K562 (cell line): Measurements from ENCODE around the gene HGFAC. TPM values are rescaled to one million over a fixed set of nuclear protein-coding genes. Genes with fewer than 3 reads are reported as not detected.

Source experiments
- ATAC-seq: fragments of 200-7000 bp; cut with Tn5 transposase; 3 replicates; pipeline ENCODE4 v1.9.1; 2020; ENCODE audit warnings: moderate library complexity
- BruUV-seq: library from RNA; stranded (reverse); fragments of 400-500 nt; replicated peaks from 2 replicates; lab custom pipeline; 2021; lab: Mats Ljungman, UMichigan
- CTCF ChIA-PET: fragments of 300-600 bp; formaldehyde crosslinking; extraction: SDS; loops from one replicate; lab custom pipeline; 2021; ENCODE audit warnings: low intra/inter-chr PET ratio; lab: Yijun Ruan, JAX
- POLR2A ChIA-PET: fragments of 300-600, 350-650 bp; sonication (Branson Sonifier 250); formaldehyde crosslinking; extraction: SDS; loops from one replicate; lab custom pipeline; 2021; ENCODE audit warnings: antibody characterized with exemption, inconsistent platforms; lab: Yijun Ruan, JAX
- DNase-seq, 4 experiments: peaks; one replicate each; pipeline versions ENCODE4 v3.0.0 to v3.0.0-alpha.2; 2011 to 2018; ENCODE audit warnings: low spot score in 3 of 4, mixed read lengths in 3 of 4; ENCODE audit errors: extremely low read depth in 1 of 4
- FAIRE-seq: peaks from 2 replicates; lab custom pipeline; 2011; peaks lifted over from hg19 to GRCh38; lab: Jason Lieb, UNC
- H2AFZ ChIP-seq: 2 replicates; pipeline ENCODE4 v1.6.0; 2011; ENCODE audit warnings: low read depth, low read length, control low read depth, inconsistent platforms
- H3K27ac ChIP-seq: fragments of 200-600 bp; 3 replicates; pipeline ENCODE4 v1.8.0; 2011; ENCODE audit warnings: low read depth, mild to moderate bottlenecking, control low read depth, inconsistent platforms, low read length, moderate library complexity, mixed read lengths; ENCODE audit errors: extremely low read depth
- H3K27me3 ChIP-seq, 2 experiments: fragments of 300-600 bp in 1 of 2; 2 replicates in 1 of 2; 3 replicates in 1 of 2; pipeline versions ENCODE4 v1.6.0 to v1.8.0; 2011; ENCODE audit warnings: inconsistent platforms in 2 of 2, low read length in 2 of 2, mild to moderate bottlenecking in 1 of 2, mixed read lengths in 1 of 2, moderate library complexity in 1 of 2; ENCODE audit not compliant: control insufficient read depth in 2 of 2, insufficient read depth in 2 of 2
- H3K36me3 ChIP-seq: fragments of 300-600 bp; 3 replicates; pipeline ENCODE4 v1.8.0; 2011; ENCODE audit warnings: mild to moderate bottlenecking, low read length, inconsistent platforms; ENCODE audit not compliant: control insufficient read depth, insufficient read depth
- H3K4me1 ChIP-seq, 2 experiments: fragments of 200-600 bp in 1 of 2; replicated peaks in 1 of 2; 2 replicates in 1 of 2; 3 replicates in 1 of 2; pipeline versions ENCODE4 v1.5.1 to v1.8.0; 2011; ENCODE audit warnings: inconsistent platforms in 2 of 2, low read length in 2 of 2, mild to moderate bottlenecking in 1 of 2, mixed read lengths in 1 of 2, moderate library complexity in 1 of 2; ENCODE audit not compliant: control insufficient read depth in 2 of 2, insufficient read depth in 2 of 2
- H3K4me2 ChIP-seq: 2 replicates; pipeline ENCODE4 v1.6.1; 2011; ENCODE audit warnings: low read length, control low read depth, inconsistent platforms, mixed read lengths; ENCODE audit not compliant: insufficient read depth
- H3K4me3 ChIP-seq: fragments of 200-600 bp; sonication (generic), shearing (Covaris generic); 2 replicates; pipeline ENCODE4 v1.5.1; 2016; ENCODE audit warnings: control low read depth, inconsistent platforms
- H3K79me2 ChIP-seq: fragments of 200-600 bp; 3 replicates; pipeline ENCODE4 v1.8.0; 2011; ENCODE audit warnings: low read length, inconsistent platforms; ENCODE audit not compliant: control insufficient read depth, insufficient read depth
- H3K9ac ChIP-seq, 2 experiments: 2 replicates each; pipeline versions ENCODE4 v1.6.0 to v1.6.1; 2011; ENCODE audit warnings: low read depth in 2 of 2, low read length in 2 of 2, control low read depth in 1 of 2, inconsistent platforms in 1 of 2, mild to moderate bottlenecking in 1 of 2, mixed read lengths in 1 of 2; ENCODE audit not compliant: insufficient read depth in 1 of 2
- H3K9me1 ChIP-seq: one replicate; pipeline ENCODE4 v1.6.0; 2011; ENCODE audit warnings: inconsistent platforms, mild to moderate bottlenecking, low read length, moderate library complexity; ENCODE audit not compliant: control insufficient read depth, insufficient read depth
- H3K9me3 ChIP-seq: replicated peaks from 2 replicates; pipeline ENCODE4 v1.5.1; 2011; ENCODE audit warnings: low read depth, low read length, inconsistent platforms; ENCODE audit not compliant: control insufficient read depth, insufficient read depth
- H4K20me1 ChIP-seq: replicated peaks from 2 replicates; pipeline ENCODE4 v1.6.1; 2011; ENCODE audit warnings: low read length, inconsistent platforms, mixed read lengths; ENCODE audit not compliant: control insufficient read depth, insufficient read depth
- CXXC5 ChIP-seq: fragments of 250-450 bp; sonication (Bioruptor Pico); IDR thresholded peaks from 2 replicates; pipeline ENCODE4 v1.8.0; 2022; ENCODE audit warnings: inconsistent platforms, mild to moderate bottlenecking, moderate library complexity
- MCM3 ChIP-seq: fragments of 450-650 bp; IDR thresholded peaks from 2 replicates; pipeline ENCODE4 v1.6.1; 2016
- NBN ChIP-seq: fragments of 450-650 bp; IDR thresholded peaks from 2 replicates; pipeline ENCODE4 v1.6.1; 2016; ENCODE audit warnings: low read depth, mild to moderate bottlenecking
- NFE2L1 ChIP-seq: fragments of 450-650 bp; IDR thresholded peaks from 2 replicates; pipeline ENCODE4 v1.6.1; 2016; ENCODE audit warnings: missing genetic modification characterization, low read depth, mild to moderate bottlenecking, missing compliant biosample characterization, moderate library complexity, borderline replicate concordance
- SIRT6 ChIP-seq: IDR thresholded peaks from one replicate; pipeline ENCODE4 v1.6.1; 2012; ENCODE audit warnings: low read depth, mild to moderate bottlenecking, control low read depth, inconsistent platforms, low read length, moderate library complexity
- SRF ChIP-seq, 2 experiments: fragments of 250-450, 450-650 bp in 1 of 2; sonication (Bioruptor Pico) in 1 of 2; sonication (generic) in 1 of 2; formaldehyde crosslinking; IDR thresholded peaks; 2 replicates each; pipeline versions ENCODE4 v1.5.0 to v1.5.1; 2020 to 2022; ENCODE audit warnings: mild to moderate bottlenecking in 1 of 2, missing genetic modification reagents in 1 of 2
- ZNF140 ChIP-seq: fragments of 250-450 bp; sonication (Bioruptor Pico); IDR thresholded peaks from 2 replicates; pipeline ENCODE4 v1.8.0; 2021; ENCODE audit warnings: moderate library complexity, mild to moderate bottlenecking, inconsistent platforms
- WGBS: fragments of 100-300 bp; shearing (Covaris generic); methylation state at CpG from one replicate; pipeline ENCODE4 v1.1.6; 2016; ENCODE audit warnings: low coverage, mixed read lengths; ENCODE audit not compliant: insufficient coverage; ENCODE audit errors: missing lambda C conversion rate; 5-methylcytosine and 5-hydroxymethylcytosine counted together
- in situ Hi-C: fragments of 300-500 bp; cut with MboI; formaldehyde crosslinking; loops from 4 replicates; pipeline ENCODE4 v1.15.0; 2018; ENCODE audit warnings: inconsistent platforms, mixed read lengths
- intact Hi-C: fragments of 100-400 bp; cut with micrococcal nuclease; formaldehyde crosslinking; loops from 2 replicates; pipeline ENCODE4 v1.14.2; 2022
- polyA plus RNA-seq, 8 experiments: library from polyadenylated mRNA; depleted of rRNA in 4 of 8; stranded (reverse) in 5 of 8; unstranded in 3 of 8; fragments of >200 nt; fragmentation: Nextera tagmentation in 2 of 8; fragmentation: Illumina TruSeq in 1 of 8; extraction: Ambion mirVana in 2 of 8; extraction: Trizol in 1 of 8; gene quantifications; 2 replicates each; pipeline versions ENCODE4 v1.2.1 to v1.2.3, GENCODE V29; 2011 to 2014; ENCODE audit warnings: inconsistent platforms in 1 of 8, missing spikeins in 1 of 8
- total RNA-seq, 7 experiments: library from RNA; depleted of rRNA in 6 of 7; stranded (reverse); fragments of >200 nt in 6 of 7; fragmentation: Illumina TruSeq in 2 of 7; extraction: Trizol in 2 of 7; gene quantifications; 2 replicates each; pipeline versions ENCODE4 v1.2.1 to v1.2.3, GENCODE V29; 2011 to 2021; ENCODE audit warnings: low replicate concordance in 1 of 7
- TF ChIP-seq, protein P1 (sequence below): fragments of 450-650 bp; IDR thresholded peaks from 2 replicates; pipeline ENCODE4 v1.6.1; 2018; ENCODE audit not compliant: partially characterized antibody
- TF ChIP-seq, protein P2 (sequence below): fragments of 250-450 bp; sonication (Bioruptor Pico); IDR thresholded peaks from 2 replicates; pipeline ENCODE4 v1.4.0; 2020; ENCODE audit warnings: mild to moderate bottlenecking, moderate library complexity
- TF ChIP-seq, protein P3 (sequence below), 2 experiments: IDR thresholded peaks; 2 replicates each; pipeline ENCODE4 v1.6.1; 2011; ENCODE audit warnings: borderline replicate concordance in 1 of 2, control low read depth in 1 of 2, low read depth in 1 of 2, low read length in 1 of 2, mild to moderate bottlenecking in 1 of 2, mixed read lengths in 1 of 2, moderate library complexity in 1 of 2; ENCODE audit not compliant: insufficient read depth in 1 of 2, insufficient read length in 1 of 2, poor library complexity in 1 of 2, severe bottlenecking in 1 of 2; ENCODE audit errors: extremely low read depth in 1 of 2

The HGFAC gene
- total and polyA plus RNA-seq, 9 of the 15 experiments (the other 6 are each of a cell fraction or from before 2014, with no cell fraction given), result 0.13 TPM; not detected in 8

- no peak for ATAC-seq
- under 1% methylated on average over 17 of the region's 23 CpGs for WGBS
Observed at GRCh38 chr4:3477750-3478430, 36.1 kb downstream of the HGFAC start.

More at GRCh38 chr4:3477750-3478430, 36.1 kb downstream of the HGFAC start:
- Histone ChIP-seq H3K9me3 (no peaks in the 10 kb centered on the region), H3K9me1 (no peaks in the 10 kb centered on the region), H3K27me3 (peaks cover 20 to 75% of the 10 kb centered on the region in 2 experiments; a peak in 4 of 5 replicates), H3K27ac (no peak overlapping the region), H2AFZ (no peak overlapping the region), H3K4me2 (no peak overlapping the region), H3K4me3 (no peak overlapping the region), H3K9ac (peak overlapping the region in 1 of 2 experiments; percentile 17; a peak in 1 of 4 replicates), H4K20me1 (peaks cover 3% of the 10 kb centered on the region; the same call in 1 of the 2 replicates), H3K4me1 (peaks cover 0 to 33% of the 10 kb centered on the region in 2 experiments; a peak in 2 of 5 replicates), H3K36me3 (no peaks in the 10 kb centered on the region), H3K79me2 (no peaks in the 10 kb centered on the region)
- POLR2A ChIA-PET, result no interaction called here
- in situ Hi-C loops (no loop called here), intact Hi-C loops (no loop called here)
- DNase-seq, result no peak
- TF ChIP-seq SRF (CRISPR knock-in tag; IDR thresholded peaks at IDR 0.05) (no peak), SIRT6 (no peak), ZNF140 (no peak), NFE2L1 (tag) (no peak), NBN (no peak), MCM3 (no peak), CXXC5 (CRISPR knock-in tag) (no peak)
- TF ChIP-seq, protein P1, sequence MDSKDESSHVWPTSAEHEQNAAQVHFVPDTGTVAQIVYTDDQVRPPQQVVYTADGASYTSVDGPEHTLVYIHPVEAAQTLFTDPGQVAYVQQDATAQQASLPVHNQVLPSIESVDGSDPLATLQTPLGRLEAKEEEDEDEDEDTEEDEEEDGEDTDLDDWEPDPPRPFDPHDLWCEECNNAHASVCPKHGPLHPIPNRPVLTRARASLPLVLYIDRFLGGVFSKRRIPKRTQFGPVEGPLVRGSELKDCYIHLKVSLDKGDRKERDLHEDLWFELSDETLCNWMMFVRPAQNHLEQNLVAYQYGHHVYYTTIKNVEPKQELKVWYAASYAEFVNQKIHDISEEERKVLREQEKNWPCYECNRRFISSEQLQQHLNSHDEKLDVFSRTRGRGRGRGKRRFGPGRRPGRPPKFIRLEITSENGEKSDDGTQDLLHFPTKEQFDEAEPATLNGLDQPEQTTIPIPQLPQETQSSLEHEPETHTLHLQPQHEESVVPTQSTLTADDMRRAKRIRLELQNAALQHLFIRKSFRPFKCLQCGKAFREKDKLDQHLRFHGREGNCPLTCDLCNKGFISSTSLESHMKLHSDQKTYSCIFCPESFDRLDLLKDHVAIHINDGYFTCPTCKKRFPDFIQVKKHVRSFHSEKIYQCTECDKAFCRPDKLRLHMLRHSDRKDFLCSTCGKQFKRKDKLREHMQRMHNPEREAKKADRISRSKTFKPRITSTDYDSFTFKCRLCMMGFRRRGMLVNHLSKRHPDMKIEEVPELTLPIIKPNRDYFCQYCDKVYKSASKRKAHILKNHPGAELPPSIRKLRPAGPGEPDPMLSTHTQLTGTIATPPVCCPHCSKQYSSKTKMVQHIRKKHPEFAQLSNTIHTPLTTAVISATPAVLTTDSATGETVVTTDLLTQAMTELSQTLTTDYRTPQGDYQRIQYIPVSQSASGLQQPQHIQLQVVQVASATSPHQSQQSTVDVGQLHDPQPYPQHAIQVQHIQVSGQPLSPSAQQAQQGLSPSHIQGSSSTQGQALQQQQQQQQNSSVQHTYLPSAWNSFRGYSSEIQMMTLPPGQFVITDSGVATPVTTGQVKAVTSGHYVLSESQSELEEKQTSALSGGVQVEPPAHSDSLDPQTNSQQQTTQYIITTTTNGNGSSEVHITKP, result no peak
- TF ChIP-seq, protein P2, sequence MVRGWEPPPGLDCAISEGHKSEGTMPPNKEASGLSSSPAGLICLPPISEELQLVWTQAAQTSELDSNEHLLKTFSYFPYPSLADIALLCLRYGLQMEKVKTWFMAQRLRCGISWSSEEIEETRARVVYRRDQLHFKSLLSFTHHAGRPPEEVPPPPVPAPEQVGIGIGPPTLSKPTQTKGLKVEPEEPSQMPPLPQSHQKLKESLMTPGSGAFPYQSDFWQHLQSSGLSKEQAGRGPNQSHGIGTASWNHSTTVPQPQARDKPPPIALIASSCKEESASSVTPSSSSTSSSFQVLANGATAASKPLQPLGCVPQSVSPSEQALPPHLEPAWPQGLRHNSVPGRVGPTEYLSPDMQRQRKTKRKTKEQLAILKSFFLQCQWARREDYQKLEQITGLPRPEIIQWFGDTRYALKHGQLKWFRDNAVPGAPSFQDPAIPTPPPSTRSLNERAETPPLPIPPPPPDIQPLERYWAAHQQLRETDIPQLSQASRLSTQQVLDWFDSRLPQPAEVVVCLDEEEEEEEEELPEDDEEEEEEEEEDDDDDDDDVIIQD (CRISPR knock-in tag), result no peak
- TF ChIP-seq, protein P3, sequence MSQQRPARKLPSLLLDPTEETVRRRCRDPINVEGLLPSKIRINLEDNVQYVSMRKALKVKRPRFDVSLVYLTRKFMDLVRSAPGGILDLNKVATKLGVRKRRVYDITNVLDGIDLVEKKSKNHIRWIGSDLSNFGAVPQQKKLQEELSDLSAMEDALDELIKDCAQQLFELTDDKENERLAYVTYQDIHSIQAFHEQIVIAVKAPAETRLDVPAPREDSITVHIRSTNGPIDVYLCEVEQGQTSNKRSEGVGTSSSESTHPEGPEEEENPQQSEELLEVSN (IDR thresholded peaks at IDR 0.05; ENCODE audit: borderline replicate concordance in 1 of 2, extremely low read depth in 1 of 2, insufficient read depth in 1 of 2, insufficient read length in 1 of 2, low read depth in 1 of 2, low read length in 1 of 2, poor library complexity in 1 of 2, severe bottlenecking in 1 of 2), result no peak
- CTCF ChIA-PET, result no interaction called here
- no TSS peak for BruUV-seq
- no peak for FAIRE-seq
